Large intestine (tissue), 3 donors: ENCODE data around the gene RILPL2. TPM values are rescaled to one million over a fixed set of nuclear protein-coding genes. Genes with fewer than 3 reads are reported as not detected.
A peak's percentile ranks its signal among the peaks of the same experiment; 100 is the strongest.
"Not testable (repeated sequence)": the region's sequence is repeated elsewhere in the genome, so short reads cannot be mapped to it uniquely, and the experiment has no call there.

ENCODE experiments used
- DNase-seq, 2 donors: peaks; one replicate each; pipeline versions ENCODE4 v3.0.0 to v3.0.0-alpha.2; 2013
- H3K27ac ChIP-seq: one replicate; pipeline ENCODE4 v1.5.1; 2013; ENCODE audit warnings: low read length
- H3K27me3 ChIP-seq: 2 replicates; pipeline ENCODE4 v1.6.1; 2013; ENCODE audit warnings: low read length; ENCODE audit not compliant: control insufficient read depth, insufficient read depth
- H3K36me3 ChIP-seq: 2 replicates; pipeline ENCODE4 v1.6.1; 2013; ENCODE audit warnings: low read length; ENCODE audit not compliant: control insufficient read depth, insufficient read depth
- H3K4me1 ChIP-seq: one replicate; pipeline ENCODE4 v1.6.1; 2013; ENCODE audit warnings: low read length; ENCODE audit not compliant: control insufficient read depth, insufficient read depth
- H3K4me3 ChIP-seq: one replicate; pipeline ENCODE4 v1.5.1; 2013; ENCODE audit warnings: low read length
- H3K9me3 ChIP-seq: one replicate; pipeline ENCODE4 v1.6.1; 2013; ENCODE audit warnings: mild to moderate bottlenecking, low read depth, low read length, moderate library complexity; ENCODE audit not compliant: control insufficient read depth
- WGBS: methylation state at CpG from one replicate; pipeline ENCODE4 v1.1.5; 2013; ENCODE audit warnings: low lambda C conversion rate; ENCODE audit not compliant: insufficient coverage; 5-methylcytosine and 5-hydroxymethylcytosine counted together
- polyA plus RNA-seq: library from polyadenylated mRNA; unstranded; fragments of 120-200 nt; gene quantifications from one replicate; pipeline ENCODE4 v1.2.1, GENCODE V29; 2013

The RILPL2 gene
- polyA plus RNA-seq, 1 donor, result 1.7 TPM

DNA sequence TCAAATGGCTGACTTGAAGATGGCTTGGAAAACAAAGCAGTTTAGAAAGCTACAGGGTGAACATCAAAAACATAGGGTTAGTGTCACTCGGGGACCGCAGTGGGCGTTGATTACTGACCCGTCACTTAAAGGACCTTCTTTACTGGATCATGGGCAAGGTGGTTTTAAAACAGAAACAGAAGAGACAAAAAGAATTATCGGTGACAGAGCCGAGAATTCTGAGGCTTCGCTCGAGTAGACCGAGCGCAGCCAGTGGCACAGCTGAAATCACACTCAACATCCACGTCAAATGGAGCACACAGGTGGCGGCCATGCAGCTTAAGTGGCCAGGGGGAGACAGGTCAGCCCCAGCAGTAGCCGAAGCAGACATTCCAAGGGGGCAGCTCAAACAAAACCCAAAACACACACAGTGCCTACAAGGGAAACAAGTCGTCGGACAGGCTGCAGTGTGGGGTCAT is 38.8 kb upstream of the RILPL2 start:
- WGBS, result no CpG with 5 or more reads among the region's 15 CpGs
- H3K4me1 ChIP-seq, result no peaks in the 10 kb centered on the region
- no peaks in the 10 kb centered on the region for H3K27me3 ChIP-seq
- DNase-seq, result no peak
- no peaks in the 10 kb centered on the region for H3K9me3 ChIP-seq
- H3K27ac ChIP-seq, result no peak overlapping the region
- H3K4me3 ChIP-seq, result no peak overlapping the region
- peaks cover 36% of the 10 kb centered on the region for H3K36me3 ChIP-seq

DNA sequence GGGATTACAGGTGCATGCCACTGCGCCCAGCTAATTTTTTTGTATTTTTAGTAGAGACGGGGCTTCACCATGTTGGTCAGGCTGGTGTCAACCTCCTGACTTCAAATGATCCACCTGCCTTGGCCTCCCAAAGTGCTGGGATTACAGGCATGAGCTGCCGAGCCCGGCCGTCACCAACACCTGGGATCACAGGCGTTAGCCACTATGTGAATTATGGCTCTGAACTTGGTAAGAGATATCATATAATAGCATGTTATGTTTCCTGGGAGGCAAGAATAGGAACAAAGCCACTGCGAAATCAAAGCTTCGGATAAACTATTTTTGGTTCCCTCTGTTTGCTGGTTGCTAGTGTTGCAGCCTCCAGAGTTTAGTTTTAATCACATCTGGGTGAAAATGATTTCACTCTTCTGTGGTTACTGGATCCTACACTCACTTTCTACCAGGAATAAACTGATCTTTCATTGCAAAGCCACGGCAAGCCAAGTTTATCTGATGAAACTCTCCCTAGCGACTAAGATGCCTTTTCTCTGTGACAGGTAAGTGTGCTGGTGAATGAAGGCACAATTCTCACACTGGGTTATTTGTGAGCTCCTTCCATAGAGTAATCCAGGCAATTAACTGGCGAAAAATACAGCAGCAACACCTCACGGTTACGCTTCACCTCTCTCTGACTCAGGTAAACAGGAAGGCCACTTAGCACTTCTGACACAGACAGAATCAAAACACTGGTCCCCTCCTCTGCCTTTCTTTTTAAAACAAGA is 38.2 kb upstream of the RILPL2 start:
- no peak overlapping the region for H3K27ac ChIP-seq
- no peaks in the 10 kb centered on the region for H3K4me1 ChIP-seq
- no peaks in the 10 kb centered on the region for H3K9me3 ChIP-seq
- H3K36me3 ChIP-seq, result peaks cover 36% of the 10 kb centered on the region
- no peak overlapping the region for H3K4me3 ChIP-seq
- H3K27me3 ChIP-seq, result no peaks in the 10 kb centered on the region
- DNase-seq, result no peak
- WGBS, result no CpG with 5 or more reads among the region's 13 CpGs

DNA sequence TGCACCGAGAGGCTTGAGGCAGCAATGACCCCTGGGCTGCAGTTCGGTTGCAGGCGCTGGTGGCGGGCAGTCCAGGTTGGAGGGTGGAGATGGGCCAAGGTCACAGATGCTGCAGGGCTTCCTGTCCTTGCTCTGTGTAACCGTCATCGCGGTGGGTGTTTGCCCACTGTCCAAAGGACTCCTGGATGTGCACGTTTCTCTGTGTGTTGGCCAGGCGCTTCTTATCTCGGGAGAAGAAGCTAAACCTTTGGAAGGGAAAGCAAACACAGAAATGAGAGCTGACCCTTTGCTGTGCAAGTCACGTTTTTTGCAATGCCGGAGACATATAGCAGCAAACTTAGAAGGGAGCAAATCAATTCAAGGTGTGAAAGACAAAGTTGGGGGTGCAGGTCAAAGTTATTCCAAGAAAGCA is 36.0 kb upstream of the RILPL2 start:
- DNase-seq, result no peak
- Histone ChIP-seq H3K4me3 (no peak overlapping the region), H3K27me3 (no peaks in the 10 kb centered on the region), H3K36me3 (peaks cover 27% of the 10 kb centered on the region), H3K9me3 (no peaks in the 10 kb centered on the region), H3K4me1 (no peaks in the 10 kb centered on the region), H3K27ac (no peak overlapping the region)
- WGBS, result 60% methylated on average over 1 of the region's 12 CpGs

DNA sequence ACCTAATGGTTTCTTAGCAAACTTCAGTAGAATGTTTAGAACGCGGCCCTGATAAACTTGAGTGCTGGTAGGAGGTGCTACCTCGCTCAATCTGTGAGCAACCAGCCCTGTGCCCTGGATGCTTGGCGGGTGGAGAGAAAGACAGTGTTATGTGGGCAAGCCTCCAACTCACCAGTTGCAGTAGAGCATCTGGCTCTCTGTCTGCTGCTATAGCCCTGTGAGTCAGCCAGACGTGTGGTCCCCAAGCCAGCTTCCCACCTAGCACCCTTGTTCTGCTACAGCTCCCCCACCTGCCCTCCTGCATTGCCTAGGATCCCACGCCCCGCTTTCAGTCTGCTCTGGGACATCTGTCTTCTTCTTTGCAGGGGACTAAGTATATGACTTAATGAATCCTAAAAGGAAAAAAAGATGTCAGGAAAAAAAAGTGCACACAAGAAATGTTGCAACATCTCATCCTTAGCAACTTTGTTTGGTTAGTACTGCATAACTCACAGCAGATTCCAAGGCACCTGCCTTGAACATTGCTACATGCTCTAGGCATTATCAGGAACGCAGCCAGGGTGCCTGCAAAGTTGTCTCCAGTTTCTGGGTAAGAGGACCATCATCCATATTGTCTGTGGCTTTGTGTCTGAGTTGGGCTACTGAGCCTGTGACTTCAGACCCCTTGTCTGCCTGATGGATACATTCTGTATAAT is 35.0 kb upstream of the RILPL2 start:
- no peak overlapping the region for H3K4me3 ChIP-seq
- peaks cover 32% of the 10 kb centered on the region for H3K36me3 ChIP-seq
- no peak for DNase-seq
- no peak overlapping the region for H3K27ac ChIP-seq
- H3K27me3 ChIP-seq, result no peaks in the 10 kb centered on the region
- no peaks in the 10 kb centered on the region for H3K4me1 ChIP-seq
- H3K9me3 ChIP-seq, result no peaks in the 10 kb centered on the region
- WGBS, result no CpG with 5 or more reads among the region's 8 CpGs

DNA sequence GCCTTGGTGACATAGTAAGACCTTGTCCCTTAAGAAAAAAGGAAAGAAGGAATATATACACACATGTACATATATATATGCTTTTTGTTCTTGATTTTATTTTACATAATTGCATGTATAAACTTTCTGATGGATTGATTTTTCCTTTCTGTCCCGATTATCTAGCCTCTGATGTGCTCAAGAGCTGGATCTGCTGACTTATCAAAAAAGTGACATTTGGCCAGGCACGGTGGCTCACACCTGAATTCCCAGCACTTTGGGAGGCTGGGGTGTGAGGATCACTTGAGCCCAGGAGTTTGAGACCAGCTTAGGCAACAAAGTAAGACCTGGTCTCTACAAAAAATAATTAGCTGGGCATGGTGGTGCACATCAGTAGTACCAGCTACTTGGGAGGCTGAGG is 33.5 kb upstream of the RILPL2 start:
- no peak for DNase-seq
- Histone ChIP-seq H3K27ac (no peak overlapping the region), H3K36me3 (peaks cover 39% of the 10 kb centered on the region), H3K9me3 (no peaks in the 10 kb centered on the region), H3K27me3 (no peaks in the 10 kb centered on the region), H3K4me1 (no peaks in the 10 kb centered on the region), H3K4me3 (no peak overlapping the region)
- no CpG with 5 or more reads among the region's 2 CpGs for WGBS

DNA sequence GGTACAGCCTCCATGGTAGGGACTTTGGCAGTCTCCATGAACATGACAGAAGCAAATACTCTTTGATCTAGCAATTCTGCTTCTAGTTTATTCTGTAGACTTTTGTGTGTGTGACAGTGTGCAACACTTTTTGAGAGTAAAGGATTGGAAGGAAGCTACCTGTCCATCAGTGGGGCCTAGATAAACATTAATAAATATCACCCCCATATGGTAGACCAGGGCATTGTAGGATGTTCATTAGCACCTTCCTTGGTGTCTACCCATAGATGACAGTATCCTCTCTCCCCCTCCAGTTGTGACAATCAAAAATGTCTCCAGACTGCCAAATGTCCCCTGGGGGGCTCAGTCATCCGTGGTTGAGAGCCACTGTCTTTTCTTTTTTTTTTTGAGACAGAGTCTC is 32.3 kb upstream of the RILPL2 start:
- H3K36me3 ChIP-seq, result peaks cover 41% of the 10 kb centered on the region
- no CpG with 5 or more reads among the region's 1 CpG for WGBS
- H3K4me3 ChIP-seq, result no peak overlapping the region
- no peak overlapping the region for H3K27ac ChIP-seq
- DNase-seq, result no peak
- H3K9me3 ChIP-seq, result no peaks in the 10 kb centered on the region
- no peaks in the 10 kb centered on the region for H3K4me1 ChIP-seq
- H3K27me3 ChIP-seq, result no peaks in the 10 kb centered on the region

DNA sequence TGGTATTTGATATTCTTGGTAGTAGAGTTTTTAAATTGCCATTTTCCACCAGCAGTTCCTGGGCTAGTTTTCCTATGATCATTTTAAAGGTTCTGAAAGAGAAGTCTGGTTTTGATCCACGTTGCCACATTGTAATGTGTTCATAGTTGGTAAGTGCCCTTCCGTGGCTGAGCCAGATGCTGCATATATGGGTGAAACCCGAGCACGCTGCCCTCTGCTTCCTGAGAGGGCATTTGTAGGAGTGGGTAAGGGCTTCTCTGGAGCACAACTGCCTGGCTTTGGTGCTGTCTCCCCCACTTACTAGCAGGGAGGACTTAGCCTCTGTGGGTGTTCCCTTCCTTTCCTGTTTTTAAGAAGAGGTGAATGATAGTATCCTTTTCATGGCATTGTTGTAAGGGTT is 28.6 kb upstream of the RILPL2 start:
- no peaks in the 10 kb centered on the region for H3K9me3 ChIP-seq
- H3K4me1 ChIP-seq, result no peaks in the 10 kb centered on the region
- H3K27me3 ChIP-seq, result no peaks in the 10 kb centered on the region
- WGBS, result no CpG with 5 or more reads among the region's 4 CpGs
- DNase-seq, result no peak
- H3K27ac ChIP-seq, result no peak overlapping the region
- no peak overlapping the region for H3K4me3 ChIP-seq
- H3K36me3 ChIP-seq, result peaks cover 25% of the 10 kb centered on the region

DNA sequence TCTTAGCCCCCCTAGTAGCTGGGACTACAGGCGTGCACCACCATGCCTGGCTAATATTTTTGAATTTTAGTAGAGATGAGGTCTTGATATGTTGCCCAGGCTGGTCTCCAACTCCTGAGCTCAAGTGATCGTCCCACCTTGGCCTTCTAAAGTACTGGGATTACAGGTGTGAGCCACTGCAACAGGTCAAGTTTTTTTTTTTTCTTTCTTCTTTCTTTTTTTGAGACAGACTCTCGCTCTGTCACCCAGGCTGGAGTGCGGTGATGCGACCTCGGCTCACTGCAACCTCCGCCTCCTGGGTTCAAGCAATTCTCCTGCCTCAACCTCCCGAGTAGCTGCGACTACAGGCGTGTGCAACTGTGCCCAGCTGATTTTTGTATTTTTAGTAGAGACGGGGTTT is 26.7 kb upstream of the RILPL2 start:
- WGBS, result 100% methylated on average over 1 of the region's 11 CpGs
- peaks cover 25% of the 10 kb centered on the region for H3K36me3 ChIP-seq
- not testable (repeated sequence) for DNase-seq, H3K27me3 ChIP-seq, H3K4me3 ChIP-seq, H3K9me3 ChIP-seq, H3K4me1 ChIP-seq, H3K27ac ChIP-seq

DNA sequence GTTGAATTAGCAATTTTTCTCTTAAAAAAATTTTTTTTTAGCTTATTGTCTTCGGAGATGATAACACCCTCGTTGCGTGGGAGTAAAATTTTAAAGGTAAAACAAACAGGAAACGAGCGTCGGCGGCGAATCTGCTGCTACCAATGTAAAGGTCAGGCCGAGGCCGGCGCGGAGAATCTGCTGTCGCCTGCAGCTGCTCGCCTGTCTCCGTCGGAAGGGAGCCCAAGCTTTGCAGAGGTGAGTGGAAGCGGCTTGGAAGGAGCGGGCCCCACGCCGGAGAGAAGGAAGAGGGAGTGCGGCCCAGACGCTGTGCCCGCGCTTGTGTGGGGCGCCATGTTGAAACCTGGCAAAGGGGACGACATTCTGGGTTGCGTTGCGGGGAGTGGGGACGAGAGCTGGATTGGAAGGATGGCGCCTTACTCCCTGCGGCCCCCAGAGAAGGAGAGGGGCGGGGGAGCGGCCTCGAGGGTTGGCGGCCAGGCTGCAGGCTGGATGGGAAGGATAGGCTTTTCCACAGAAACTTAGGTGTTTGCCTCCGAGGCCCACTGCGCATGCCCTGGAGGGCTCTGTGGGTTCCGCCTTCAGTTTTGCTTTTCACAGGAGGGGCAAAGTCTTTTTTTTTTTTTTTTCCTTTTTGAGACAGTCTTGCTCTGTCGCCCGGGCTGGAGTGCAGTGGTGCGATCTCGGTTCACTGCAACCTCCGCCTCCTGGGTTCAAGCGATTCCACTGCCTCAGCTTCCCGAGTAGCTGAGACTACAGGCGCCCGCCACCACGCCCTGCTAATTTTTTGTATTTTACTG is 21.7 kb upstream of the RILPL2 start, which contains the start of gene SNRNP35:
Gene SNRNP35, plus strand, starts transcription at position 160 of the 800 bp plus-strand sequence. CDS start 7,402 bp downstream, outside the sequence.
- Histone ChIP-seq H3K36me3 (peaks cover 3% of the 10 kb centered on the region), H3K4me1 (peaks cover 2% of the 10 kb centered on the region), H3K27ac (peak within 1 kb of the TSS; percentile 100), H3K4me3 (peak within 1 kb of the TSS; percentile 99), H3K9me3 (no peaks in the 10 kb centered on the region), H3K27me3 (no peaks in the 10 kb centered on the region)
- whole genome bisulfite sequencing, result 0% methylated on average over 2 of the region's 48 CpGs
- DNase-seq, result peak; percentile 82 to 95

DNA sequence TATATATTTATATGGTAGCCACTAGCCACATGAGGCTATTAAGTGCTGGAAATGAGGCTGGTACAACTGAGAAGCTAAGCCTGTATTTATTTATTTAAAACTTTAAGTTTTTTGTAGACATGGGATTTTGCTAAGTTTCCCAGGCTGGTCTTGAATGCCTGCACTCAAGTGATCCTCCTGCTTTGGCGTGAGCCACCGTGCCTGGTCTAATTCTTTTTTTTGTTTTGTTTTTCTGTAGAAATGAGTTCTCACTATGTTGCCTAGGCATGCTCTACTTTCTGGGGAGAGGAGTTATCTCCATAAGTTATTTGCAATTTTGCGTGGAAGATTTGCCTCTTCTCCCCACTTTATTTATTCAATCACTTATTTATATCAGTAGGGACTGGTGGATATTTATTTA is 16.7 kb upstream of the RILPL2 start:
- Histone ChIP-seq H3K4me3 (no peak overlapping the region), H3K9me3 (no peaks in the 10 kb centered on the region), H3K4me1 (no peaks in the 10 kb centered on the region), H3K36me3 (no peaks in the 10 kb centered on the region), H3K27me3 (no peaks in the 10 kb centered on the region), H3K27ac (no peak overlapping the region)
- no CpG with 5 or more reads among the region's 3 CpGs for WGBS
- no peak for DNase-seq
